Activated CD8-positive, alpha-beta T cell treated with anti-CD3 and anti-CD28 coated beads for 36 hours (primary cell): ENCODE measurements around the gene REXO4. TPM values are rescaled to one million over a fixed set of nuclear protein-coding genes. Genes with fewer than 3 reads are reported as not detected.
A peak's percentile ranks its signal among the peaks of the same experiment; 100 is the strongest.

ENCODE experiments used
- ATAC-seq: fragments of 200-7000 bp; cut with Tn5 transposase; one replicate; pipeline ENCODE4 v1.10.0; 2021; ENCODE audit warnings: mild to moderate bottlenecking, moderate library complexity
- CTCF ChIA-PET: fragments of 350-600 bp; sonication (Branson Sonifier 250); formaldehyde crosslinking; loops from one replicate; lab custom pipeline; 2021; ENCODE audit warnings: antibody characterized with exemption; lab: Charles Lee
- POLR2A ChIA-PET: fragments of 350-600 bp; sonication (Branson Sonifier 250); formaldehyde crosslinking; loops from one replicate; lab custom pipeline; 2021; ENCODE audit warnings: antibody characterized with exemption; lab: Charles Lee
- DNase-seq: peaks from one replicate; pipeline ENCODE4 v3.0.0-alpha.2; 2020
- H3K27ac Mint-ChIP-seq: one replicate; pipeline ENCODE4 v1.8.0; 2021; ENCODE audit warnings: mild to moderate bottlenecking, mixed read lengths
- H3K27me3 Mint-ChIP-seq: one replicate; pipeline ENCODE4 v1.8.0; 2021; ENCODE audit warnings: mixed read lengths
- H3K36me3 Mint-ChIP-seq: one replicate; pipeline ENCODE4 v1.8.0; 2021; ENCODE audit warnings: low read depth, mixed read lengths
- H3K4me1 Mint-ChIP-seq: one replicate; pipeline ENCODE4 v1.8.0; 2021; ENCODE audit warnings: low read depth, mixed read lengths
- H3K4me3 Mint-ChIP-seq: one replicate; pipeline ENCODE4 v1.8.0; 2021; ENCODE audit warnings: mild to moderate bottlenecking, moderate library complexity, mixed read lengths
- H3K9me3 Mint-ChIP-seq: one replicate; pipeline ENCODE4 v1.8.0; 2021; ENCODE audit warnings: mixed read lengths
- intact Hi-C: fragments of 100-400 bp; cut with micrococcal nuclease; formaldehyde crosslinking; loops from one replicate; pipeline ENCODE4 v1.10.0; 2022
- total RNA-seq, 2 experiments: library from RNA; stranded (reverse); gene quantifications; one replicate each; pipeline ENCODE4 v1.2.3, GENCODE V29; 2021
- TF ChIP-seq, protein P1 (sequence below): fragments of 200-600 bp; IDR thresholded peaks from one replicate; pipeline ENCODE4 v1.8.0; 2022; ENCODE audit warnings: antibody characterized with exemption, mild to moderate bottlenecking

REXO4 gene
- total RNA-seq, 2 experiments from 2014 or later: 35.3 to 36.7 TPM

DNA sequence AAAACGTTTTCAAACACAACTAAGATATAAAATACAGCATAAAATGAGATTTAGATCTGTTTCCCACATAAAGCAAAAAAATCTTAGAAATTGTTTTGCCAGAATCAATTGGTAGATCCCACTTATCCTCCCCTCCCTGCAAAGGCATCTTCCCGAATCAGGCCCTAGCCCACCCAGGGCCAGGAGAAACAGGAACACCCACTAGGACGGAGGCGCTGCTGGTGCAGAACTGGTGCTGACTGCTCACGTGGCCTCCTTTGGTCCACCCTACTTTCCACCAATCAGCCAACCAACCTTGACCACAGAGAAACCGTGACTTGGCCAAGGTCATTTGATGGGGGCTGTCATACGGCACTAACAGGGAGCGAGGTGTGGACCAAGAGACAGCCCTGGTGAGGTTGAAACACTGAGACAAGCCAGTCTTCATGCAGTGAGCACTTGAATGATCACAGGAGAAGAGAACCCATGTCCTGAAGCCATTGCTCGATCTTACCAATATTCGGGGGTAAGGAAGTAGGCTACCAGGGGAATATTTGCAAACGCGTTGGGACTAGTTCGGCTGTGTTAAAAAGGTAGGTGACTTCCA is 56.2 kb downstream of the REXO4 start:
- TF ChIP-seq, protein P1, sequence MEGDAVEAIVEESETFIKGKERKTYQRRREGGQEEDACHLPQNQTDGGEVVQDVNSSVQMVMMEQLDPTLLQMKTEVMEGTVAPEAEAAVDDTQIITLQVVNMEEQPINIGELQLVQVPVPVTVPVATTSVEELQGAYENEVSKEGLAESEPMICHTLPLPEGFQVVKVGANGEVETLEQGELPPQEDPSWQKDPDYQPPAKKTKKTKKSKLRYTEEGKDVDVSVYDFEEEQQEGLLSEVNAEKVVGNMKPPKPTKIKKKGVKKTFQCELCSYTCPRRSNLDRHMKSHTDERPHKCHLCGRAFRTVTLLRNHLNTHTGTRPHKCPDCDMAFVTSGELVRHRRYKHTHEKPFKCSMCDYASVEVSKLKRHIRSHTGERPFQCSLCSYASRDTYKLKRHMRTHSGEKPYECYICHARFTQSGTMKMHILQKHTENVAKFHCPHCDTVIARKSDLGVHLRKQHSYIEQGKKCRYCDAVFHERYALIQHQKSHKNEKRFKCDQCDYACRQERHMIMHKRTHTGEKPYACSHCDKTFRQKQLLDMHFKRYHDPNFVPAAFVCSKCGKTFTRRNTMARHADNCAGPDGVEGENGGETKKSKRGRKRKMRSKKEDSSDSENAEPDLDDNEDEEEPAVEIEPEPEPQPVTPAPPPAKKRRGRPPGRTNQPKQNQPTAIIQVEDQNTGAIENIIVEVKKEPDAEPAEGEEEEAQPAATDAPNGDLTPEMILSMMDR: no peak
- Mint-ChIP-seq H3K4me1 (peaks cover 54% of the 10 kb centered on the region), H3K4me3 (no peak overlapping the region), H3K36me3 (peaks cover 58% of the 10 kb centered on the region), H3K27ac (peak overlapping the region; percentile 91), H3K9me3 (no peaks in the 10 kb centered on the region), H3K27me3 (no peaks in the 10 kb centered on the region)
- CTCF ChIA-PET: interaction anchor here (1.2 to 1.5 kb wide), 2 partner anchors 9 to 125 kb away, joined by 3 to 6 read pairs; no protein-coding TSS in a partner anchor
- POLR2A ChIA-PET: interaction anchor here (1.2 to 28.8 kb wide), 5 partner anchors 0 to 56 kb away, joined by 3 to 872 read pairs (median 31); partner anchors contain the start of genes MED22, REXO4, RPL7A and SURF1
- no peak for DNase-seq
- intact Hi-C loops: no loop called here
- no peak for ATAC-seq

DNA sequence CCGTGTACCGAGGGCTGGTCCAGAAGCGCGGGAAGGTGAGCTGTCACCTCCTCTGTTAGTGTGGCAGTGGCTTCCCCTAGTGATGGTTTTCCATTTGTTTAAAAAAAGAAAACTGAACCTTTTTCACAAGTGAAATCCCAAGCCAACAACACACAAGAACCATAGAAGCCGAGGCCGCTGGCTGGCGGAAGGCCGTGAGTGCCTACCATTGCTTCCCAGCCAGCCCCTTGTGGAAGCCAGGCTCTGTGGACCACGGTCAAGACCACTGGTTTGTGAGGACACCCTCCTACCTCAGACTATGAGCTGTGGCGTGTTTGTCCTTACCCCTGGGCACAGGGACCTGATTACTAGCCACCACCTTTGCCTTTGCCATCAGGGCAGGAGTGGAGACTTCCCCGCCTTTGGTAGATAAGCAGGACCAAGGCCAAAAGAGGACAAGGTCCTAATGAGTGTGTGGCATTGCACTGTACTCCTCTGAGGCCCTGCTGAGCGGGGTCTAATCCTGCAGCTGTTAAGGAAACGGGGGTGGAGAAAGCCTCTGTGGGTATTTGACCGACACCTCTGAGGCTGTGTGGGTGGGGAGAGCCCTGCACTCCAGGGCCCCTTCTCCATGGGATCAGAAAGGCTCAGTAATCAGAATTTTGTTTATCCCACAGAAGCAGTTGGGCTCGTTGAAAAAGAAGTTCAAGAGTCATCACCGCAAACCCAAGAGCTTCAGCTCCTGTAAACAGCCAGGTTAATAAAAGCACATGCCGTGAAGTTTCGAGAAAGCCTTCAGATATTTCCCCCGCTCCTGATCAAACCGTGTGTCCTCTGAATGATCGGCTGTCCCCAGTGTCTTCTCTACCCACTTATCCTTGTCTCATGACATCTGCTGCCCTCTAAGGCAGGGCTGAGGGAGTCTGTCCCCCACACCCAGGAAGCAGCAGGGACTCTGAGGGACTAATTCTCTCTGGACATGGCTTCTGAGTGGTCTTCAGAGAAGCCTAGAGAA is 57.1 kb downstream of the REXO4 start:
- POLR2A ChIA-PET: interaction anchor here (1.2 to 28.8 kb wide), 4 partner anchors 1 to 57 kb away, joined by 3 to 872 read pairs (median 438); partner anchors contain the start of genes MED22, REXO4, RPL7A and SURF1
- peak; percentile 58 for DNase-seq
- peaks cover 49% of the 10 kb centered on the region for H3K36me3 Mint-ChIP-seq

DNA sequence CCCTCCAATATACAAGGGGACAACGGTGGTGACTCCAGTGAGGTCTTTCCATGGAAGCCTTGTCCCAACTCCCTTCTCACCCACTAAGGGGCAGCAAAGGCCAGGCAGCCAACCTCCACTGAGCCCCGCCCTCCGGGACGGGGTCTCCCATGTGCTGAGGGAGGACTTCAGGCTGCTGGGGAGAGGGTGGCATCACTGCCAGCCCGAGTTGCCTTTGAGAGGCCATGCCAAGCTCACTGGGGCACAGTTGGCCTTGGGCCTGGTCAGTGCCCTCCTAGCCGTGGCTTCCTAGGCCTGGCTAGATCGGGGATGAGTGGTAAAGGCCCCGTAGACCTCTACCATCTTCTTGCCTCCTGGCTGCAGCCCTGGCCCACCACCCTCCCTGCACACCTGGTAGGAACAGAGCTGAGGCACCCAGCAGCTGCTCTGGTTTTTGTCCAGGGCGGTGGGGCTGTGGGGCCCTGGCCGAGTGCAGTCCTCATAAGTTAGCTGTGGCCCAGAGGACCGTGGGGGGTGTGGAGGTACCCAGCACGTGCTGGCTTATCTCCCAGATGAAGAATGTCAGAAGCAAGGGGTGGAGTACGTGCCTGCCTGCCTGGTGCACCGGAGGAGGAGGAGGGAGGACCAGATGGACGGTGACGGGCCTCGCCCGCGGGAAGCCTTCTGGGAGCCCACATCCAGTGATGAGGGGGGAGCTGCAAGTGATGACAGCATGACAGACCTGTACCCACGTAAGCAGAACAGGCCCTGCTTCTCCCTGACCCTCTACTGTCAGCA is 58.2 kb downstream of the REXO4 start:
- Mint-ChIP-seq H3K4me1 (peaks cover 61% of the 10 kb centered on the region), H3K27me3 (no peaks in the 10 kb centered on the region), H3K4me3 (peak overlapping the region; percentile 8), H3K36me3 (peaks cover 42% of the 10 kb centered on the region), H3K9me3 (no peaks in the 10 kb centered on the region), H3K27ac (peak overlapping the region; percentile 91)
- ChIA-PET POLR2A (interaction anchor here (0.7 to 28.8 kb wide), 6 partner anchors 2 to 110 kb away, joined by 3 to 872 read pairs (median 3); partner anchors contain the start of genes MED22, RPL7A, SURF1 and SURF2), CTCF (interaction anchor here (0.9 to 1.8 kb wide), 6 partner anchors 9 to 43 kb away, joined by 3 to 7 read pairs (median 4); no protein-coding TSS in a partner anchor)
- intact Hi-C loops: no loop called here
- DNase-seq (peak; percentile 52), ATAC-seq (peak; percentile 12)
- TF ChIP-seq, protein P1: peak; percentile 42

More for the DNA sequence above, 57.1 kb downstream of the REXO4 start:
- Mint-ChIP-seq H3K4me3 (no peak overlapping the region), H3K9me3 (no peaks in the 10 kb centered on the region), H3K27me3 (no peaks in the 10 kb centered on the region), H3K27ac (peak overlapping the region; percentile 91), H3K4me1 (peaks cover 52% of the 10 kb centered on the region)
- intact Hi-C loops: no loop called here
- CTCF ChIA-PET: interaction anchor here (0.9 to 1.5 kb wide), 4 partner anchors 10 to 42 kb away, joined by 3 to 6 read pairs (median 4); no protein-coding TSS in a partner anchor
- TF ChIP-seq, protein P1: no peak
- no peak for ATAC-seq

DNA sequence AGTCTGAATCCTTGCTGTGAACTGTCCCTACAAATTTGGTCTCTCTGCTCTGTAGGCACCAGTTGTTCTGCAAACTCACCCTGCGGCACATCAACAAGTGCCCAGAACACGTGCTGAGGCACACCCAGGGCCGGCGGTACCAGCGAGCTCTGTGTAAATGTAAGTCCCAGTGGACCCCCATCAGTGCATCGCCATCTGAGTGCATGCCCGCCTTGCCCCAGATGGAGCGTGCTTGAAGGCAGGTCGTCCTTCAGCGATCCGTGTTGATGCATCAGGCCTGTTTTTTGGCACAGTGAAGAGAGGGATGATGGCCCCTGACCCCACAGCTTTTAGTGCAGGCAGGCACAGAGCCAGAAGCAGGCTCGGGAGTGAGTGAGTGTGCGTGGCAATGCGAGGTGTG is 60.2 kb downstream of the REXO4 start:
- intact Hi-C loops: no loop called here
- ChIA-PET POLR2A (interaction anchor here (1.5 to 28.8 kb wide), 3 partner anchors 4 to 19 kb away, joined by 4 to 872 read pairs (median 872); partner anchors contain the start of genes MED22, RPL7A, STKLD1 and SURF1), CTCF (interaction anchor here (1.4 to 4.8 kb wide), 5 partner anchors 9 to 19 kb away, joined by 4 to 38 read pairs (median 6); partner anchors contain the start of genes MED22, RPL7A and STKLD1)
- Mint-ChIP-seq H3K4me3 (peak overlapping the region; percentile 77), H3K36me3 (peaks cover 31% of the 10 kb centered on the region), H3K27ac (peak overlapping the region; percentile 91), H3K27me3 (no peaks in the 10 kb centered on the region), H3K9me3 (no peaks in the 10 kb centered on the region), H3K4me1 (peaks cover 64% of the 10 kb centered on the region)
- TF ChIP-seq, protein P1: no peak
- DNase-seq (no peak), ATAC-seq (no peak)
